SK-N-SH (cell line): Measurements from ENCODE around the gene ACSL6.

Experiments
- CTCF ChIP-seq: fragments of 200-600 bp; sonication (generic); IDR thresholded peaks from 2 replicates; pipeline ENCODE4 v1.6.1; 2017; ENCODE audit warnings: antibody characterized with exemption, mild to moderate bottlenecking, moderate library complexity
- EZH2phosphoT487 ChIP-seq: fragments of 200-600 bp; sonication (generic); IDR thresholded peaks from 2 replicates; pipeline ENCODE4 v1.6.1; 2017; ENCODE audit warnings: low read depth, mixed run types, mild to moderate bottlenecking, antibody characterized with exemption, moderate library complexity, borderline replicate concordance
- NRF1 ChIP-seq: IDR thresholded peaks from 2 replicates; pipeline ENCODE4 v1.6.1; 2012; ENCODE audit warnings: low read depth, mild to moderate bottlenecking, low read length
- POLR2AphosphoS5 ChIP-seq: IDR thresholded peaks from 2 replicates; pipeline ENCODE4 v1.6.1; 2012; ENCODE audit warnings: low read depth, low read length
- RAD21 ChIP-seq: IDR thresholded peaks from 2 replicates; pipeline ENCODE4 v1.6.1; 2012; ENCODE audit warnings: mild to moderate bottlenecking, low read length
- REST ChIP-seq: IDR thresholded peaks from 2 replicates; pipeline ENCODE4 v1.6.1; 2012; ENCODE audit warnings: mild to moderate bottlenecking, low read depth, low read length, moderate library complexity
- TAF1 ChIP-seq: IDR thresholded peaks from 2 replicates; pipeline ENCODE4 v1.6.1; 2012; ENCODE audit warnings: low read depth, mild to moderate bottlenecking, low read length, moderate library complexity, borderline replicate concordance
- TEAD4 ChIP-seq: IDR thresholded peaks from 2 replicates; pipeline ENCODE4 v1.4.0; 2012; ENCODE audit warnings: mild to moderate bottlenecking, borderline replicate concordance; ENCODE audit not compliant: insufficient read depth
- USF2 ChIP-seq: fragments of 150-350 bp; IDR thresholded peaks from 2 replicates; pipeline ENCODE4 v1.6.1; 2017; ENCODE audit warnings: antibody characterized with exemption, low read length, low read depth, borderline replicate concordance

GRCh38 chr5:132003982-132004381 lies 7.5 kb downstream of the ACSL6 start:
- no peak for TF ChIP-seq REST
- no peak for TF ChIP-seq EZH2phosphoT487
- TF ChIP-seq CTCF = no peak
- TF ChIP-seq RAD21 = no peak
- TF ChIP-seq NRF1 = no peak
- no peak for TF ChIP-seq USF2
- no peak for TF ChIP-seq TEAD4
- TF ChIP-seq POLR2AphosphoS5 = no peak
- no peak for TF ChIP-seq TAF1
